Measurements from ENCODE around the gene APMAP.
A peak's percentile ranks its signal among the peaks of the same experiment; 100 is the strongest.

APMAP gene

GRCh38 chr20:25025091-25025861 is 32.7 kb upstream of the APMAP start:
- DNase-seq (ENCODE audit: low read depth, low spot score), result no peak
- H3K27ac ChIP-seq, result no peak overlapping the region

GRCh38 chr20:25024171-25024570 is 31.6 kb upstream of the APMAP start:
- no peak overlapping the region for H3K27ac ChIP-seq
- DNase-seq (ENCODE audit: low read depth, low spot score), result no peak

DNA sequence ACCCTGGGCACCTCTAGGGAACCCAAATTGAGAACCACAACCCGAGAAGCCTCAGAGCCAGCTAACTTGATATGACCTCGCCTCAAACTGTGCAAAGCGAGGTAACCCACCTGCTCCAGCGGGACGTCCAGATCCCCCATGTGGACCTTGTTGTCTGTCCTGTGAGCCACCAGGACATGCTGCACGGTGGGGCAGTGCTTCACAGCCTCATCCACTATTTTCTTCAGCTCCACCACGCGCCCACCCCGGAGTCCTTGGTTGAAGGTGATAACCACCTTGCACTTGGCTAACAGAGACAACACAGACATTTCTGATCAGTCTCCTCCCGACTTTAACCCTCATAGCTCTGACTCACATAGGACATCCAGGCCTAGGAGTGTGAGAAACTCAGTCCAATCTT is 30.8 kb upstream of the APMAP start:
- H3K27ac ChIP-seq, result no peak overlapping the region
- DNase-seq (ENCODE audit: low read depth, low spot score), result no peak

- no peak overlapping the region for H3K27ac ChIP-seq
These were observed 30.1 kb upstream of the APMAP start for GRCh38 chr20:25022680-25023079.

GRCh38 chr20:25021336-25021735 is 28.8 kb upstream of the APMAP start:
- H3K27ac ChIP-seq, result no peak overlapping the region
- no peak for DNase-seq (ENCODE audit: low read depth, low spot score)

More at GRCh38 chr20:25022680-25023079, 30.1 kb upstream of the APMAP start:
- peak; percentile 58 for DNase-seq (ENCODE audit: low read depth, low spot score)

GRCh38 chr20:25020901-25021301 is 28.4 kb upstream of the APMAP start:
- no peak for DNase-seq (ENCODE audit: low read depth, low spot score)
- H3K27ac ChIP-seq, result no peak overlapping the region

DNA sequence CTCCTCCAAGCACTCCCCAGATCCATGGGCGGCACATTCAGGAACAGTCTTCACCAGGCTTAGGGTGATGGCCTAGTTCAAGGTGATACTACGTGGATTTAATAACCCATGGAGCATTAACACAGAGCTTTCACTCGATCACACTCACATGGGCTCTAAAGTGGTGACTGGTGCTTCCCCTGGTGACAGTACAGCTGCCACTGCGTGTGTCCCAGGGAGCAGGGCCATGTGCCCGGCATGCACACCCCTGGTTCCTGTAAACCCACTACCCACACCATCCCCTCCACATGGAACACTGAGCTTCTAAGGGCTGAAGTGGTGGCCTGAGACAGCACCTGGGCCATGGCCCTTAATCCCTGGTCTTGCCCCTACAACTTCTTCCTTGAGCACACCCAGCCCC is 27.8 kb upstream of the APMAP start:
- no peak overlapping the region for H3K27ac ChIP-seq

GRCh38 chr20:25019381-25020155 is 27.0 kb upstream of the APMAP start:
- DNase-seq (ENCODE audit: low read depth, low spot score), result no peak
- H3K27ac ChIP-seq, result no peak overlapping the region

More for the DNA sequence above, 27.8 kb upstream of the APMAP start:
- no peak for DNase-seq (ENCODE audit: low read depth, low spot score)

GRCh38 chr20:25018841-25019240 is 26.3 kb upstream of the APMAP start:
- no peak for DNase-seq (ENCODE audit: low read depth, low spot score)
- no peak overlapping the region for H3K27ac ChIP-seq

GRCh38 chr20:25018425-25018824 is 25.9 kb upstream of the APMAP start:
- no peak overlapping the region for H3K27ac ChIP-seq
- no peak for DNase-seq (ENCODE audit: low read depth, low spot score)

DNA sequence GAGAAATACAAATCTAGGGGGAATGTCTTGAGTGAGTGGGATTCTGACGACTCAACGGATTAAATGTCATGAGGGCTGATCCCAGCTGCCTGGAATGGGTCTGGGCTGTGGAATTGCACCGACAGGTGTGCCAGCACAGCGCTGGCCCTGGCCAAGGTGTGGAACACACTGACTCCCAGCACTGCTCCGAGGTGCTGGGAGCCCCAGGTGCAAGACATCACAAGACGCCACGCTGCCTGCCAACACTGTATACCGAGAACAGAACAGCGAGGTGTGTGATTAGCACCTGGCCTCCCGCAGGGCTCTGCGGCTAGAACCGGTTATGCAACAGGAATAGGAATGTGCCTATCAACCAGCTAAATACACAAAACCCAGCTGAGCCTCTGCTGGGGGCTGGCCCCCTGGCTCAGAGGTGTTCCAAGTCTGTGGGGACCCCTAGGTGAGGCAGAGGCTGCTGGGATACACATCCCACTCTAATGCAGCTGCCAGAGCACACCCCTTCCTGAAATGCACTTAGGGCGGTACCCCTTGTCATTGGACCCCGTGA is 24.8 kb upstream of the APMAP start:
- no peak overlapping the region for H3K27ac ChIP-seq
- peak; percentile 86 for DNase-seq (ENCODE audit: low read depth, low spot score)

- DNase-seq (ENCODE audit: low read depth, low spot score), result no peak
- H3K27ac ChIP-seq, result no peak overlapping the region
These were observed 23.9 kb upstream of the APMAP start for GRCh38 chr20:25016471-25016870.

- no peak overlapping the region for H3K27ac ChIP-seq
- no peak for DNase-seq (ENCODE audit: low read depth, low spot score)
These were observed 23.4 kb upstream of the APMAP start for GRCh38 chr20:25015986-25016385.

DNA sequence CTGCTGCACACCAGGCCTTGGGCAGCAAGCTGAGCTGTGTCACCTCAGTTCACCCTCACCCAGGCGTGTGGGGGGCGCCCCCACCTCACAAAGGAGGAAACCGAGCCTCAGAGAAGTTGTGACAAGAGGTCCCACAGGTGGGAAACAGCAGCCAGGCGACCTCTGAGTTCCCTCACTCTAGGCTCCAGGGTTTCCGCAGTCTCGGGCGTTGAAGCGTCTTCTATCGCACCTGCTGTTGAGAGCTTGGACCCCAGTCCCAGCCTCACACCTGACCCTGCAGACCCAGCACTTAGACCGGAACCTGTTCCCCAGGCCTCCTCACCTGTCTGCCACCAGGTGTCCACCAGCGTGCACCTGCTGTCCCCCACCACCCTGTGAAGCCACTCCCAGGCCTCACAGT is 22.3 kb upstream of the APMAP start:
- DNase-seq (ENCODE audit: low read depth, low spot score), result no peak
- H3K27ac ChIP-seq, result no peak overlapping the region

DNA sequence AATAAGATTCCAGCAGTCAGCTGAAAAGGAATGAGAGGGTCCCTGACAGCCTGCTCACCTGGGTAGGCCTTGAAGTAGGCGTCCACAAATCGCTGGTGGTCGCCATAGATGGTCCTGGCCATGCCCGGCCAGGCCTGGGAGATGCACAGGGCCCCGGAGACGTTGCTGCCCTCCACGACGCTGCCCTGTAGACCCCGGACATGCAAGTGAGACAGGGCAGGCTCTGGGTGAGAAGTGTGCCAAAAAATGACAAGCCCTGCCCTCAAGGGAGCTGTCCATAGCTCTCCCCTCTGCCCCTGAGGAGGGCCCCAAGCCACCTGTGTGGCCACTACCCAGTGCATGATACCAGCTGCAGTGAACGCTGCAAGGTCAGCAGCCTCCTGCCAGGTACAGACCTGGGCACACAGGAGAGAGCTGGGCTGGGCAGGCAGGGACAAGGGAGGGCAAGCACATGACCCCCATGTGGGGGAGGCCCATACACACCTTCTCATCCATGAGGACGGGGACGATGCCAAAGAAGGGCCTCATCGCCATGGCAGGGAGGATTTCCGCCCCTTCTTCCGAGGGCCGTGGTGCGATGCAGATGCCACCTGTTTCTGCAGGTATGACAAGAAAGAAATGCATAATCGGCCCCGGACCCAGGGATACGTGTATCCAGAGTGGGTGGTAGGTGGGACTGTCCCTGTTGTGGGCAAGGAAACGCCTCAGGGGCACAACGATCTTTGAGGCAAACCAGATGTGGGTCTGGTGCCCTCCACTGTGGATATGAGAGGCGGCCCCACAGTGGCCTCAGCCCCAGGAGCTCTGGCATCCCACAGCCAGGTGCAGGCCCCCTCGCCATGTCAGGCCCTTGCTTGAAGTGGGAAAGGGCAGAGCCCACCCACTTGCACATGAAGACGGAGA is 21.2 kb upstream of the APMAP start:
- DNase-seq (ENCODE audit: low read depth, low spot score), result no peak
- H3K27ac ChIP-seq, result no peak overlapping the region

GRCh38 chr20:25012616-25013189 is 20.2 kb upstream of the APMAP start:
- no peak for DNase-seq (ENCODE audit: low read depth, low spot score)

DNA sequence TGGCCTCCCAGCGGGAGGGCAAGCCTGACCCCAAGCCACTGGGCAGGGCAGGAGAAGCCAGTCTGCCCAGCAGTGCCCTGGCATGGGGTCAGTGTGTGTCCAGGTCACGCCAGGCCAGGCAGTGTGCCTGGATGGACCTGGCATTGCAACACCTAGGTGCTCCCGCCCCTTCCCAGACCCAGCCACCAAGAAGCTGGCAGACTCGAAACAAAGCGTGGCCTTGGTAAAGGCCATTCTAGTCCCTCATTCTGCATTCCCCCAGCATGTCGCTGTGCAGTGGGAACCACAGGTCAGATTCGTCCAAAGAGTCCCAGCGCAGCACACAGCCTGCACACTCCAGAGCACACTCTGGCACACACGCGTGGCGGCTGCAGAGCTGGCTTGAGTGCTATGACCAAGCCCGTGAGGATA is 19.3 kb upstream of the APMAP start:
- H3K27ac ChIP-seq, result no peak overlapping the region
- no peak for DNase-seq (ENCODE audit: low read depth, low spot score)

More at GRCh38 chr20:25012616-25013189, 20.2 kb upstream of the APMAP start:
- H3K27ac ChIP-seq, result no peak overlapping the region

- no peak for DNase-seq (ENCODE audit: low read depth, low spot score)
- no peak overlapping the region for H3K27ac ChIP-seq
These were observed 18.7 kb upstream of the APMAP start for GRCh38 chr20:25011261-25011660.

DNA sequence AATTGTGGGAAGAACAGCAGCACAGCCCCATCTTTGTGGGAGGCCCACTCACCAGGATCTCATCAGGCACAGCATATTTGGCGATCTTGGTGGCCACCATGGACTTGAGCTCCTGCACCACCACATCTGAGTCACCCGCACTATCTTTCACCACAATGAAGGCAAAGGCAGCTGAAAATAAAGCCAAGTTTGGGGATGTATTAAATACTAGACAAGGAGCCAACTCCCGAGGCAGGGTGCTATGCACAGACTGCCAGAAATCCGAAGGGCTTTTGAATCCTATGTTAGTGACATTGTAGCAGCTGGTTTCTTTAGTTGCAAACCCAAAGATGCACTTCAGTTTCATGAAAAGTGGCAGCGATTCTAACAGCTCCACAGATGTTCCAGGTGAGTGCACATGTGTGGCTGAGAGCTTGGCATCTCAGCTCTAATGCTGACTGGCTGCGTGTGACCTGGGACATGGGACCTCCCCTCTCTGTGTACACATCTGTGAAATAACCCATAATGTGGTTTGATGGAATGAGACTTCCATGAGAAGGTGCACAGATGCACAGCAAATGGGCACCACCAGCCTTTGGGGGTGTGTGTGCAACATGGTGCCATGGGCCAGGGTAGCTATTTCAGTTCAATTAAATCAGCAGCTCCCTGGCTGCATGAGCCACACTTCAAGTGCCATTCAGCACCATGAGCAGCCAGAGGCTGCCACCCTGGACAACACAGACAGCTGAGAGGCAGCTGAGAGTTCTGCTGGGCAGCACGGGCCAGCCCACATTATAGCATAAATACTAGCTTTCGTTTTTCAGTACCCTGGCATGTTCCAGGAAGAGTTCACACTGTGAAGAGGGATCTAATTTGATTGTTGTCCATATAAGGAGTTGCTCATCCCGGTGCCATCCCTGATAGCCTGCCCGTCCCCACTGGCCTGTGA is 16.9 kb upstream of the APMAP start:
- no peak for DNase-seq (ENCODE audit: low read depth, low spot score)
- H3K27ac ChIP-seq, result no peak overlapping the region

All from epithelial cell of prostate (primary cell).